Occipital lobe (tissue), 2 donors: ENCODE results near the gene ELANE. TPM values are rescaled to one million over a fixed set of nuclear protein-coding genes. Genes with fewer than 3 reads are reported as not detected.
"Not testable (repeated sequence)": the region's sequence is repeated elsewhere in the genome, so short reads cannot be mapped to it uniquely, and the experiment has no call there.

Experiments used
- DNase-seq: peaks from one replicate; lab custom pipeline; 2025; lab: John Stamatoyannopoulos, UW
- total RNA-seq: library from RNA; depleted of rRNA; stranded (reverse); fragments of >200 nt; gene quantifications from one replicate; pipeline ENCODE4 v1.2.3, GENCODE V29; 2014

ELANE gene
- total RNA-seq, 1 donor from 2014 or later = not detected

DNA sequence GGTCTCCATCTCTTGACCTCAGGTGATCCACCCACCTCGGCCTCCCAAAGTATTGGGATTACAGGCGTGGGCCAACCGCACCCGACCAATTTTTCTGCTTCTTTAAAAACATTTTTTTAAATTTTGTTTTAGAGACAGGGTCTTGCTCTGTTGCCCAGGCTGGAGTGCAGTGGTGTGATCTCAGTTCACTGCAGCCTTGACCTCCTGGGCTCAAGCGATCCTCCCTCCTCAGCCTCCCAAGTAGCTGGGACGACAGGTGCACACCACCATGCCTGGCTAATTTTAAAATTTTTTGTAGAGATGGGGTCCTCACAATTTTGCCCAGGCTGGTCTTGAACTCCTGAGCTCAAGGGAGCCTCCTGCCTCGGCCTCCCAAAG lies 9.3 kb upstream of the ELANE start:
- not testable (repeated sequence) for DNase-seq

DNA sequence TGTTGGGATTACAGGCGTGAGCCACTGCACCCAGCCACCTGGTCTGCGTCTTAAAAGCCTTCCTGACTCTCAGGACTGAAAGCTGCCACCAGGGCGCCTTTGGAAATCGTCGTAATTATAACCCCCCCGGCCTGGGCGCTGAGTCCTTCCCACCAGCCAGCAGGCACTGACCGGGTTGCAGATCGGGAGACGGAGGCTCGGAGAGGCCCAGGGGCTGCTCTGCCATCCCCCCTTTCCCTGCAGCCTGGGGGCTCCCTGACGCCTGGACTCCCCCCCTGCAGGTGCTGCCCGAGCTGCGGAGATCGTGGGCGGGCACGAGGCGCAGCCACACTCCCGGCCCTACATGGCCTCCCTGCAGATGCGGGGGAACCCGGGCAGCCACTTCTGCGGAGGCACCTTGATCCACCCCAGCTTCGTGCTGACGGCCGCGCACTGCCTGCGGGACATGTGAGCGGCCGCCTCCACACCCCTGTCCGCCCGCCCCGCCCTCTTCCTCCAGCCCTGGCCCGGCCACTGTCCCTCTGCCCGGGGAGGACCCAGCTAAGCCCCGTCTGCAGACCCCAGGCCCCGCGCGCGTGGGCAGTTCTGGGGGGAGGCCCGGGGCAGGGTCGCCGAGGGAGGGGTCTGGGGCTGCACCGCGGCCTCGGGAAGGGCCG lies 8.8 kb upstream of the ELANE start:
- no peak for DNase-seq

GRCh38 chr19:843836-844545 lies 8.1 kb upstream of the ELANE start:
- no peak for DNase-seq

- DNase-seq = no peak
Observed at GRCh38 chr19:844546-844971, 7.5 kb upstream of the ELANE start.

GRCh38 chr19:845707-846521 lies 6.2 kb upstream of the ELANE start:
- DNase-seq = no peak

DNA sequence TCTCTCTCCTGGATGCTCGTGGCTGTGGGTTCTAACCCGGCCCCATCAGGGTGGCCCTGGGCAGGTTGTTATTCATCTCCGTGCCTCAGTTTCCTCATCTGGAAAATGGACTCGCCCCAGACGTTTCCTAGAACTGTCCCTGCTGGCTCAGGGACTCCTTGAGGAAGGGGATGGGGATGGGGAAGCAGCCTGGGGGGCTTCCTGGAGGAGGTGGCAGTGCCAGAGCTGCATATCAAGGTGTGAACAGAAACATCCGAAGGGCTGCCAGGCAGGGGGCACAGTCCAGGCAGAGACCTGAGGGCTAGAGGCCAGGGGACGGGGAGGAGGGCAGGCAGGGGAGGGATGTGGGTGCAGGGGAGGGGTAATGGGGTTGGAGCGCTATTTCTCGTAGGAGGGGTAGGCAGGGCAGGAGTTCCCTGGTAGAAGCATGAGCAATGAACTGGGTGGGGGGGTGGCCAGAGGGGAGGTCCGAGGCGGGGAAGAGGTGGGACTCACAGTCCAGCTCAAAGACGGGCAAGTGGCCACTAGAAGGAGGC lies 3.6 kb upstream of the ELANE start:
- no peak for DNase-seq

GRCh38 chr19:849195-849594 lies 2.9 kb upstream of the ELANE start:
- DNase-seq = not testable (repeated sequence)

DNA sequence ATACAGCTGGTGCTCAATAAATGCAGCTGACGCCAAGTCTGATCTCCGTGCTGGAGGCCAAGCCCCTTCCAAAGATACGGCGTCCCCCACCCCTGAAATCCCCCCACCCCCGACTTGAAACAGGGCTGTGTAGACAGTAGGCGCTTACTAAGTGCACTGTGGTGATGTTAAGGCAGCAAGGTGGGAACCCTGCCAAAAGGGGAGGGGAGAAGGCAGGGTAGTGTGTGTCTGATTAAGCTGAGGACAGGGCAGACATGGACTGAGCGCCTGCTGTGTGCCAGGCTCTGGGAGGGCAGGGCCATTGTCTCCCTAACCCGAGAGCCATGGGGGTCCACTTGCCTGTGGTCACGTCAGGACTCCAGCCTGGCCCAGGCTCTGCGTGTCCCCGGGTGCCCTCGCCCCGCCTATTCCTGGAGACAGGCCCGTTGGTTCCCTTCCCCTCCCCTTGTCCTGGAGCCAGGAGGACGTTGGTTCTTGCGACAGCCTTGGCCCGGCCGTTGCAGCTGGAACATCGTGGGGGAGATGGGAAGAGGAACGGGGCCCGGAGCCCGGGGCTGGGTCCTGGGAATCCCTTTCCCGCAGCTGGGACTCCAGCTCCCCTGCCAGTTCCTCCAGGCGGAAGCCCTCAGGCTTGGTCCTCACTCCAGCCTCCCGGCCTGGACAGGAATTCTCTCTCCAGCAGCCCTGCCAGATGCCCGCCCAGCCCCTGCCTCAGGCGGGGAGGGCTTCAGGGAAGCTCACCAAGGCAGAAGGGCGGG lies 1.7 kb upstream of the ELANE start:
- DNase-seq = no peak

DNA sequence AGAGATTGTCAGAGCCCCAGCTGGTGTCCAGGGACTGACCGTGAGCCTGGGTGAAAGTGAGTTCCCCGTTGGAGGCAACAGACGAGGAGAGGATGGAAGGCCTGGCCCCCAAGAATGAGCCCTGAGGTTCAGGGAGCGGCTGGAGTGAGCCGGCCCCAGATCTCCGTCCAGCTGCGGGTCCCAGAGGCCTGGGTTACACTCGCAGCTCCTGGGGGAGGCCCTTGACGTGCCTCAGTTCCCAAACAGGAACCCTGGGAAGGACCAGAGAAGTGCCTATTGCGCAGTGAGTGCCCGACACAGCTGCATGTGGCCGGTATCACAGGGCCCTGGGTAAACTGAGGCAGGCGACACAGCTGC lies 1.1 kb upstream of the ELANE start:
- no peak for DNase-seq

- no peak for DNase-seq
Observed at GRCh38 chr19:853014-853585, 997 bp downstream of the ELANE start.

- DNase-seq = not testable (repeated sequence)
Observed at GRCh38 chr19:853614-854220, 1.6 kb downstream of the ELANE start.

DNA sequence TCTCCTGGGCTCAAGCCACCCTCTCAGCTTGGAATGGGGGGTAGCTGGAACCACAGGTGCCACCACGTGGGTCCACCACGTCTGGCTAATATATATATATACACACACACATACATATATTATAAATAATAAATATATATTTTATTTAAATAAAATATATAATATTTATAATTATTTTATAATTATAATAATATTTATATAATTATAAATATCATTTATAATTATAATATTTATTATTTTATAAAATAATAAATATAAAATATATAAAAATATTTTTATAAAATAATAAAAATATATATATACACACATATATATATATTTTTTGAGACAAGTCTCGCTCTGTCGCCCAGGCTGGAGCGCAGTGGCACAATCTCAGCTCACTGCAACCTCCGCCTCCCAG lies 2.4 kb downstream of the ELANE start:
- no peak for DNase-seq

GRCh38 chr19:855142-855541 lies 3.0 kb downstream of the ELANE start:
- DNase-seq = no peak

GRCh38 chr19:855566-856120 lies 3.5 kb downstream of the ELANE start:
- DNase-seq = no peak

DNA sequence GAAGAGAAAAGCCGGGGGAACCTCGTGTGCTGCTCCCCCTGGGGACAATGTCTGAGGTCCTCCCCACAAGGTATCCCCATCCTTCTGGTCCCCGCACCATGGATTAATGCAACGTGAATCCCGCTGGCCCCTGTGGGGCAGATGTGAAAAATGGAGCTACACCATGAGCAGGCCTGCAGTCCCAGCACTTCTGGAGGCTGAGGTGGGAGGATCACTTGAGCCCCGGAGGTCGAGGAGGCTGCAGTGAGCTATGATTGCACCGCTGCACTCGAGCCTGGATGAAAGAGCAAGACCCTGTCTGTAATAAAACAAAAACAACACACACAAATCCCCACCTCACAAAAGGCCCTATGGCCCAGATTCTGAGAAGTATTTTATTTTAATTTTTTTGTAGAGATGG lies 6.2 kb downstream of the ELANE start:
- DNase-seq = no peak

GRCh38 chr19:858868-859843 lies 7.1 kb downstream of the ELANE start, which contains the start of gene CFD:
TSS of gene CFD (plus strand) at chr19:859664. CDS start at chr19:859690, 26 bp downstream.
- DNase-seq = no peak

GRCh38 chr19:861141-861755 lies 9.1 kb downstream of the ELANE start:
- DNase-seq = no peak

GRCh38 chr19:861756-862580 lies 9.9 kb downstream of the ELANE start:
- DNase-seq = no peak
